Astrocyte (in vitro differentiated cells and primary cell): ENCODE results near the gene ADCY1. TPM values are rescaled to one million over a fixed set of nuclear protein-coding genes. Genes with fewer than 3 reads are reported as not detected.

Experiments
- DNase-seq: peaks from one replicate; pipeline ENCODE4 v3.0.0-alpha.2; 2010; ENCODE audit warnings: low read depth
- FAIRE-seq: peaks from 2 replicates; lab custom pipeline; 2011; peaks lifted over from hg19 to GRCh38; lab: Jason Lieb, UNC
- H2AFZ ChIP-seq: 2 replicates; pipeline ENCODE4 v1.6.0; 2012; ENCODE audit warnings: low read depth, low read length, inconsistent platforms
- H3K27ac ChIP-seq: 2 replicates; pipeline ENCODE4 v1.5.1; 2011; ENCODE audit warnings: low read depth, low read length, inconsistent platforms
- H3K27me3 ChIP-seq: 2 replicates; pipeline ENCODE4 v1.6.0; 2011; ENCODE audit warnings: low read length, inconsistent platforms; ENCODE audit not compliant: insufficient read depth
- H3K36me3 ChIP-seq: 2 replicates; pipeline ENCODE4 v1.5.1; 2011; ENCODE audit warnings: low read length, inconsistent platforms; ENCODE audit not compliant: insufficient read depth
- H3K4me1 ChIP-seq: 2 replicates; pipeline ENCODE4 v1.5.1; 2011; ENCODE audit warnings: low read length, inconsistent platforms; ENCODE audit not compliant: insufficient read depth
- H3K4me2 ChIP-seq: 2 replicates; pipeline ENCODE4 v1.6.0; 2012; ENCODE audit warnings: low read length, inconsistent platforms
- H3K4me3 ChIP-seq: 2 replicates; pipeline ENCODE4 v1.5.1; 2011; ENCODE audit warnings: low read depth, mild to moderate bottlenecking, low read length, inconsistent platforms; ENCODE audit not compliant: insufficient read depth
- H3K79me2 ChIP-seq: 2 replicates; pipeline ENCODE4 v1.6.0; 2012; ENCODE audit warnings: mild to moderate bottlenecking, low read length, inconsistent platforms; ENCODE audit not compliant: insufficient read depth
- H3K9ac ChIP-seq: 2 replicates; pipeline ENCODE4 v1.6.0; 2012; ENCODE audit warnings: mild to moderate bottlenecking, low read length, inconsistent platforms
- H3K9me3 ChIP-seq: 2 replicates; pipeline ENCODE4 v1.5.1; 2012; ENCODE audit warnings: low read depth, mild to moderate bottlenecking, low read length, inconsistent platforms; ENCODE audit not compliant: insufficient read depth
- H4K20me1 ChIP-seq: 2 replicates; pipeline ENCODE4 v1.6.0; 2012; ENCODE audit warnings: low read length, inconsistent platforms; ENCODE audit not compliant: insufficient read depth
- H3K27ac Mint-ChIP-seq: one replicate; pipeline ENCODE4 v1.8.0; 2021; ENCODE audit warnings: mild to moderate bottlenecking, mixed read lengths; ENCODE audit not compliant: unreplicated experiment
- H3K27me3 Mint-ChIP-seq: one replicate; pipeline ENCODE4 v1.8.0; 2021; ENCODE audit warnings: low read depth, mixed read lengths; ENCODE audit not compliant: unreplicated experiment
- H3K36me3 Mint-ChIP-seq: one replicate; pipeline ENCODE4 v1.8.0; 2021; ENCODE audit warnings: low read depth, mixed read lengths; ENCODE audit not compliant: unreplicated experiment
- H3K4me1 Mint-ChIP-seq: one replicate; pipeline ENCODE4 v1.8.0; 2021; ENCODE audit warnings: low read depth, mixed read lengths; ENCODE audit not compliant: unreplicated experiment
- H3K4me3 Mint-ChIP-seq: one replicate; pipeline ENCODE4 v1.8.0; 2021; ENCODE audit warnings: mild to moderate bottlenecking, moderate library complexity, mixed read lengths; ENCODE audit not compliant: unreplicated experiment
- H3K9me3 Mint-ChIP-seq: one replicate; pipeline ENCODE4 v1.8.0; 2021; ENCODE audit warnings: mild to moderate bottlenecking, mixed read lengths; ENCODE audit not compliant: unreplicated experiment
- CTCF ChIP-seq: IDR thresholded peaks from 2 replicates; pipeline ENCODE4 v1.5.1; 2011; ENCODE audit warnings: low read depth, mild to moderate bottlenecking, inconsistent platforms, low read length, moderate library complexity; ENCODE audit not compliant: insufficient read depth
- EZH2 ChIP-seq: IDR thresholded peaks from 2 replicates; pipeline ENCODE4 v1.6.1; 2012; ENCODE audit warnings: mild to moderate bottlenecking, low read length, inconsistent platforms; ENCODE audit not compliant: insufficient read depth
- total RNA-seq: library from RNA; stranded (reverse); gene quantifications from 2 replicates; pipeline ENCODE4 v1.2.1, GENCODE V29; 2021

Gene ADCY1
- total RNA-seq, 1 donor from 2014 or later, result 1.6 TPM

GRCh38 chr7:45595809-45596664 lies 21.9 kb downstream of the ADCY1 start:
- Mint-ChIP-seq H3K4me3 (no peak overlapping the region), H3K36me3 (no peaks in the 10 kb centered on the region), H3K4me1 (no peaks in the 10 kb centered on the region), H3K9me3 (no peaks in the 10 kb centered on the region), H3K27ac (no peak overlapping the region), H3K27me3 (peaks cover 35% of the 10 kb centered on the region)
- Histone ChIP-seq H3K27me3 (no peaks in the 10 kb centered on the region), H3K9ac (no peak overlapping the region), H3K4me3 (no peak overlapping the region), H3K27ac (no peak overlapping the region), H2AFZ (no peak overlapping the region), H3K4me1 (no peaks in the 10 kb centered on the region), H4K20me1 (no peaks in the 10 kb centered on the region), H3K9me3 (no peaks in the 10 kb centered on the region), H3K79me2 (no peaks in the 10 kb centered on the region), H3K4me2 (no peak overlapping the region), H3K36me3 (no peaks in the 10 kb centered on the region)
- FAIRE-seq, result no peak
- DNase-seq, result no peak
- TF ChIP-seq EZH2 (no peak), CTCF (no peak)

GRCh38 chr7:45596665-45597095 lies 22.5 kb downstream of the ADCY1 start:
- no peak overlapping the region for H3K4me3 Mint-ChIP-seq

More at GRCh38 chr7:45596665-45597095, 22.5 kb downstream of the ADCY1 start:
- no peak for FAIRE-seq
- H3K4me2 ChIP-seq, result no peak overlapping the region
- Mint-ChIP-seq H3K9me3 (no peaks in the 10 kb centered on the region), H3K36me3 (no peaks in the 10 kb centered on the region), H3K27me3 (peaks cover 28% of the 10 kb centered on the region), H3K4me1 (no peaks in the 10 kb centered on the region), H3K27ac (no peak overlapping the region)
- no peaks in the 10 kb centered on the region for H3K4me1 ChIP-seq
- H3K27me3 ChIP-seq, result no peaks in the 10 kb centered on the region
- DNase-seq, result no peak
- no peaks in the 10 kb centered on the region for H3K79me2 ChIP-seq
- no peak overlapping the region for H3K4me3 ChIP-seq
- TF ChIP-seq EZH2 (no peak), CTCF (no peak)
- no peaks in the 10 kb centered on the region for H3K36me3 ChIP-seq
- H3K27ac ChIP-seq, result no peak overlapping the region
- H3K9ac ChIP-seq, result no peak overlapping the region
- H3K9me3 ChIP-seq, result no peaks in the 10 kb centered on the region
- H4K20me1 ChIP-seq, result no peaks in the 10 kb centered on the region
- H2AFZ ChIP-seq, result no peak overlapping the region
